Tongue (tissue), 2 donors: ENCODE measurements around the gene AIFM3. TPM values are rescaled to one million over a fixed set of nuclear protein-coding genes. Genes with fewer than 3 reads are reported as not detected.

Source experiments
- DNase-seq: peaks from one replicate; pipeline ENCODE4 v3.0.0-alpha.2; 2015
- total RNA-seq: library from RNA; depleted of rRNA; stranded (reverse); fragments of >200 nt; gene quantifications from one replicate; pipeline ENCODE4 v1.2.3, GENCODE V29; 2014

The AIFM3 gene
- total RNA-seq, 1 donor from 2014 or later, result 0.21 TPM

DNA sequence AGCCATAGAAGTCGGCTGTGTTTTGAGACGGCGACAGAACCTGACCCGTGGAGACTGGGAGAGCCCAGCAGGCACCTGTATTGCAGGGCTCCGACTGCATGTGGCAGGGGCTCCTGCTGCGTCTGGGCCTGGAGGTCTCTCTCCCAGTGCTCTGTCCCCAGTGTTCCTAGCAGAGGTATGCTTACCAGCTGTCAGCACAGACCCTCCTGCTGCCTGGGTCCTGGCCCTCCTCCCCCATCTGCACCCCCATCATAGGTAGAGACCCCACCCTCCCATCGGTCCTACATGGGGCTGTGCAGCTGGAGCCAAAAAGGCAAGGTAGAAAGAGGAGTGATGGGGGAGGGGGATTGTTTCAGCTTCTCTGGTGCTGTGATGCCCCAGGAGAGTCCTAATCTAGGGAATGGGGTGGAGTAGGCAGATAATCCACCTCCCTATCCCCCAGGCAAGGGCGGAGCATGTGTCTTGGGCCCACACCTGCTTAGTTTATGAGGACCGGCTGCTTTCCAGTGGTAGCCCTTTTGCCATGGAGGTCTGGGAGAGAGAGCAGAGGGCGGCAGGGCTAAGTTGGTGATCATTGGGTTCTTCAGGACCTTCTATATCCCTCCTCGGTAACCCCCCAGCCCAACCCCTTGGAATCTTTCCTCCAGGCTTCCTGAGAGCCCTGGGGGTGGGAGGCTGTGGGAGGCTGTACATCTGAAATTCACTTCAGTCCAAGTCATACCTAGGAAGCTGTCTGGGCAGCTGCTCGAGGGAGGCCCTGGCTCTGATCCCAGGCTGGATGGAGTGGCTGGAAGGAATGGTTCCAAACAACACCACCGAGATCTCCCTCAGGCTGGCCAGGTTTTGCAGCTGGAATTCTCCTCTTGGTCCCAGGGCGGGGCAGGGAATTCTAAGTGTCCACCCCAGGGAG is 60.0 kb downstream of the AIFM3 start:
- peak; percentile 73 for DNase-seq

DNA sequence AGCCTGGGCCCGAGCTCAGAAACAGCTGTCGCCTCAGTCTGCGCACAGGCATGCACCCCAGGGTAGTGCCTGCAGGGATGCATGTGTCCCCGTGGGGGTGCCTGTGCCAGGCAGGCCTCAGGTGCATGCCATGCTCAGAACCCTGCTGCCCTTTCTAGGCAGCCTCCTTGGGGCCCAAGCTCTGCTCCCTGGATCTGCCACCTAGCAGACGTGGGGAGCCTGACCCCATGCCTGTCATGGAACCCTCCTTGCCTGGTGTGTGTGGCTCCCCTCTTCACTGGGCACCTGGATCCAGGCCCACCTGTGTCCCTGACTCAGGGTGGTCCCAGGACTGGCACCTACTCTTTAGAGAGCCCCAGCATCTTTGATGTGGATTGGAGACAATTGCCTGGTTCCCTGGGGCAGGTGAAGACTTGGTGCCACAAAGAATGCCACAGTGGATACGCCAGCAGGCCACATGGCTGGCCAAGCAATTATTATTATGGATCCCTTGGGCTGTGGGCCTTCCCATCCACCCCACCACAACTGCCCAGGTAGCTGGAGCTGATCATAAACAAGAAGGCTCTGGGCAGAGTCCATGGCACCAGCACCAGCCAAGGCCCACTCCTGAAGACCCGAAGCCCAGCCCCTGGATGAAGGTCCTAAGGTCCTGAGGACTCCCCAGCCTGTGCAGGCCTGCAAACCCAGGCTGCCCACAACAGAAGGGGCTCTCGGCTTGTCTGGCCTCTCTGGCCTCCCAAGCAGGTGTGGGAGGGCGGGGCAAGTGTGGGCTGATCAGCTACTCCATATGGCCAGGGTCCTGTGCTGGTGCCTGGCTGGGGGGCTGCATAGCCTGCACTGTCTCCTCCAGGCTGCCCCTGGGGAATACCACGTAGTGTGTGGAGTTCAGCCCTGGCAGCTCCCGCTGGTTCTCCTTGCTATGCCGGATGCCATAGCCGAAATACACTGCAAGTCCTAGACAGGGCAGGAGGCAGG is 61.5 kb downstream of the AIFM3 start:
- DNase-seq, result no peak

DNA sequence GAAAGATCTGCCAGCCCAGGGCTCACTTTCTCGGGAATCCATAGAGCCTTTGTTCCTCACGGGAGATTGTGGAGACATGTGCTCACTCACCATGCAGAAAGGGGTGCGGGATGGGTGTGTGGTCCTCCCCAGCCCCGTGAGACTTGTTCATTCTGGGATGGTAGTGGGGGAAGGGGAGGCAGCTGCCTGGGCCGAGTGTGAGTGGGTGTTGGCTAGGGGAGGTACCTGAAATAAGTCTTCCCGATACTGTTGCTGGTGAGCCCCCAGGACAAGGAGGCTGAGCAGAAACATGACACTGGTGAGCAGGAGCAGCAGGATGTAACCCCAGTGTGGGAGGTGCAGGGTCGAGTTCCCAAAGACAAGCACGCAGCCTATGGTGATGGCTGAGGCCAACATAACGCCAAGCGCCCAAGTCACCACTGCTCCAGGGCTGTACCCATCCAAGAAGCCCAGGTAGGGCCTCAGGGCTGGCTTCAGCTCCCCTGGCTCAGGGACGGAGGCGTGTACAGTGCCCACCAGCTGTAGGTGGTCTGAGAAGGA is 62.5 kb downstream of the AIFM3 start:
- DNase-seq, result no peak

DNA sequence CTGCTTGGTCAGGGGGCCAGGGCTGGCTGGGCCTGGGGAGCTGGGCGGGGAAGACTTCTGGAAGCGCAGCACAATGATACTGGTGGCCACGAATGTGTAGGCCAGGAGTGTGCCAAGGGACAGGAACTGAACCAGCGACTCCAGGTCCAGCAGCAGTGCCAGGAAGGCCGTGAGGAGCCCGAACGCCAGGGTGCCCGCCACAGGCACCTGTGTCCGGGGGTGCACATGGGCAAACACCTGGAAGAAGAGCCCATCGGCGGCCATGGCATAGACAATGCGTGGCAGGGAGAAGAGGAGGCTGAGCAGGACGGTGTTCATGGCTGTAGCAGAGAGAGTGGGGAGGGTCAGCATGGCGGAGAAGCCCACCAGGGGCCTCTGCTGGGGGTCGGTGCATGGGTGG is 63.0 kb downstream of the AIFM3 start:
- no peak for DNase-seq

Other genes with a start within 250 kb of the AIFM3 start
- gene SERPIND1, start 193.1 kb upstream of the AIFM3 start, total RNA-seq, result not detected
- gene PI4KA, start 108.4 kb upstream of the AIFM3 start, total RNA-seq, result 38.1 TPM
- 8.4 TPM for gene SNAP29, start 108.2 kb upstream of the AIFM3 start, total RNA-seq
- gene CRKL, start 49.8 kb upstream of the AIFM3 start, total RNA-seq, result 69.5 TPM
- gene LZTR1, start 15.0 kb downstream of the AIFM3 start, total RNA-seq, result 38.3 TPM
- gene THAP7, start 34.9 kb downstream of the AIFM3 start, total RNA-seq, result 27.7 TPM
- gene P2RX6, start 47.9 kb downstream of the AIFM3 start, total RNA-seq, result 19.3 TPM
- gene SLC7A4, start 65.3 kb downstream of the AIFM3 start, total RNA-seq, result 0.41 TPM
- not detected for gene LRRC74B, start 78.7 kb downstream of the AIFM3 start, total RNA-seq